Type B pancreatic cell (in vitro differentiated cells): ENCODE measurements around the gene TLR4. TPM values are rescaled to one million over a fixed set of nuclear protein-coding genes. Genes with fewer than 3 reads are reported as not detected.

Source experiments
- DNase-seq: peaks from one replicate; pipeline ENCODE4 v3.0.0; 2021; ENCODE audit warnings: mixed read lengths; ENCODE audit not compliant: unreplicated experiment; ENCODE audit errors: extremely low spot score
- H3K27ac Mint-ChIP-seq: 2 replicates; pipeline ENCODE4 v1.8.0; 2021; ENCODE audit warnings: mild to moderate bottlenecking, mixed read lengths
- H3K27me3 Mint-ChIP-seq: 2 replicates; pipeline ENCODE4 v1.8.0; 2021; ENCODE audit warnings: mixed read lengths
- H3K36me3 Mint-ChIP-seq: 2 replicates; pipeline ENCODE4 v1.8.0; 2021; ENCODE audit warnings: mixed read lengths
- H3K4me1 Mint-ChIP-seq: one replicate; pipeline ENCODE4 v1.8.0; 2021; ENCODE audit warnings: mixed read lengths; ENCODE audit not compliant: unreplicated experiment
- H3K4me3 Mint-ChIP-seq: 2 replicates; pipeline ENCODE4 v1.8.0; 2021; ENCODE audit warnings: mild to moderate bottlenecking, mixed read lengths
- H3K9me3 Mint-ChIP-seq: 2 replicates; pipeline ENCODE4 v1.8.0; 2021; ENCODE audit warnings: mixed read lengths
- CTCF ChIP-seq: fragments of 200-600 bp; sonication (generic); conservative IDR thresholded peaks from 2 replicates; pipeline ENCODE4 v1.5.0; 2021; ENCODE audit warnings: antibody characterized with exemption, mild to moderate bottlenecking
- total RNA-seq: library from RNA; stranded (reverse); gene quantifications from 2 replicates; pipeline ENCODE4 v1.2.1, GENCODE V29; 2021; ENCODE audit warnings: low replicate concordance

The TLR4 gene
- total RNA-seq, 1 donor from 2014 or later, result 2.7 TPM

GRCh38 chr9:117725426-117725887, 21.3 kb downstream of the TLR4 start:
- Mint-ChIP-seq H3K27me3 (peaks cover 3% of the 10 kb centered on the region), H3K4me1 (no peaks in the 10 kb centered on the region), H3K27ac (no peak overlapping the region), H3K4me3 (no peak overlapping the region), H3K36me3 (no peaks in the 10 kb centered on the region), H3K9me3 (no peaks in the 10 kb centered on the region)
- no peak for TF ChIP-seq CTCF
- DNase-seq, result no peak

GRCh38 chr9:117729375-117729774, 25.2 kb downstream of the TLR4 start:
- Mint-ChIP-seq H3K4me3 (no peak overlapping the region), H3K4me1 (peaks cover 7% of the 10 kb centered on the region)

GRCh38 chr9:117732494-117732893, 28.3 kb downstream of the TLR4 start:
- H3K4me3 Mint-ChIP-seq, result no peak overlapping the region
- no peaks in the 10 kb centered on the region for H3K9me3 Mint-ChIP-seq
- no peak overlapping the region for H3K27ac Mint-ChIP-seq
- no peak for DNase-seq
- H3K36me3 Mint-ChIP-seq, result no peaks in the 10 kb centered on the region
- peaks cover 6% of the 10 kb centered on the region for H3K27me3 Mint-ChIP-seq
- no peak for TF ChIP-seq CTCF
- H3K4me1 Mint-ChIP-seq, result peaks cover 7% of the 10 kb centered on the region

More at GRCh38 chr9:117729375-117729774, 25.2 kb downstream of the TLR4 start:
- H3K36me3 Mint-ChIP-seq, result no peaks in the 10 kb centered on the region
- no peak for TF ChIP-seq CTCF
- DNase-seq, result no peak
- H3K27me3 Mint-ChIP-seq, result peaks cover 3% of the 10 kb centered on the region
- no peaks in the 10 kb centered on the region for H3K9me3 Mint-ChIP-seq
- no peak overlapping the region for H3K27ac Mint-ChIP-seq

GRCh38 chr9:117733465-117733864, 29.3 kb downstream of the TLR4 start:
- peaks cover 6% of the 10 kb centered on the region for H3K27me3 Mint-ChIP-seq
- H3K4me3 Mint-ChIP-seq, result no peak overlapping the region
- H3K4me1 Mint-ChIP-seq, result peaks cover 7% of the 10 kb centered on the region
- H3K36me3 Mint-ChIP-seq, result no peaks in the 10 kb centered on the region
- H3K9me3 Mint-ChIP-seq, result no peaks in the 10 kb centered on the region
- no peak for TF ChIP-seq CTCF
- no peak for DNase-seq
- peak overlapping the region; percentile 46 for H3K27ac Mint-ChIP-seq

GRCh38 chr9:117734082-117734481, 29.9 kb downstream of the TLR4 start:
- TF ChIP-seq CTCF, result no peak
- H3K27me3 Mint-ChIP-seq, result peaks cover 6% of the 10 kb centered on the region
- H3K36me3 Mint-ChIP-seq, result no peaks in the 10 kb centered on the region
- H3K9me3 Mint-ChIP-seq, result no peaks in the 10 kb centered on the region
- H3K4me1 Mint-ChIP-seq, result peaks cover 7% of the 10 kb centered on the region
- H3K4me3 Mint-ChIP-seq, result no peak overlapping the region
- H3K27ac Mint-ChIP-seq, result no peak overlapping the region
- no peak for DNase-seq
